HEK293 (cell line): ENCODE data around the gene AFG1L.

Source experiments
- HOXC10 ChIP-seq: sonication (generic); formaldehyde crosslinking; IDR thresholded peaks from 2 replicates; pipeline ENCODE4 v1.8.1; 2023; ENCODE audit warnings: mild to moderate bottlenecking, missing genetic modification reagents
- KLF9 ChIP-seq: fragments of 450-650 bp; formaldehyde crosslinking; IDR thresholded peaks from 2 replicates; pipeline ENCODE4 v1.5.1; 2016; ENCODE audit warnings: missing biosample characterization, missing genetic modification characterization, low read depth
- OSR2 ChIP-seq: fragments of 450-650 bp; formaldehyde crosslinking; IDR thresholded peaks from 2 replicates; pipeline ENCODE4 v1.5.1; 2016; ENCODE audit warnings: missing biosample characterization, missing genetic modification characterization
- SP7 ChIP-seq: fragments of 450-650 bp; formaldehyde crosslinking; IDR thresholded peaks from 2 replicates; pipeline ENCODE4 v1.5.1; 2016; ENCODE audit warnings: missing biosample characterization, missing genetic modification characterization
- TSHZ1 ChIP-seq: fragments of 450-650 bp; formaldehyde crosslinking; IDR thresholded peaks from 2 replicates; pipeline ENCODE4 v1.5.1; 2016; ENCODE audit warnings: missing biosample characterization, missing genetic modification characterization, borderline replicate concordance
- ZBTB11 ChIP-seq: fragments of 450-650 bp; formaldehyde crosslinking; conservative IDR thresholded peaks from 2 replicates; pipeline ENCODE4 v1.5.1; 2016; ENCODE audit warnings: low read depth, missing biosample characterization, missing genetic modification characterization
- ZEB2 ChIP-seq: fragments of 450-650 bp; formaldehyde crosslinking; IDR thresholded peaks from 2 replicates; pipeline ENCODE4 v1.5.1; 2016; ENCODE audit warnings: missing biosample characterization, missing genetic modification characterization
- ZIC2 ChIP-seq: fragments of 450-650 bp; formaldehyde crosslinking; IDR thresholded peaks from 2 replicates; pipeline ENCODE4 v1.5.1; 2016; ENCODE audit warnings: missing biosample characterization, missing genetic modification characterization
- ZNF146 ChIP-seq: fragments of 450-650 bp; formaldehyde crosslinking; IDR thresholded peaks from 2 replicates; pipeline ENCODE4 v1.5.1; 2016; ENCODE audit warnings: missing biosample characterization, missing genetic modification characterization
- ZNF157 ChIP-seq: fragments of 450-650 bp; formaldehyde crosslinking; IDR thresholded peaks from 2 replicates; pipeline ENCODE4 v1.5.1; 2016; ENCODE audit warnings: missing biosample characterization, missing genetic modification characterization
- ZNF184 ChIP-seq: fragments of 450-650 bp; IDR thresholded peaks from 2 replicates; pipeline ENCODE4 v1.5.1; 2018; ENCODE audit warnings: missing biosample characterization, mild to moderate bottlenecking, missing genetic modification characterization
- ZNF2 ChIP-seq: fragments of 450-650 bp; formaldehyde crosslinking; IDR thresholded peaks from 2 replicates; pipeline ENCODE4 v1.5.1; 2016; ENCODE audit warnings: missing biosample characterization, missing genetic modification characterization
- ZNF530 ChIP-seq: fragments of 450-650 bp; formaldehyde crosslinking; IDR thresholded peaks from 2 replicates; pipeline ENCODE4 v1.5.1; 2016; ENCODE audit warnings: low read depth, missing biosample characterization, missing genetic modification characterization
- ZNF596 ChIP-seq: fragments of 450-650 bp; IDR thresholded peaks from 2 replicates; pipeline ENCODE4 v1.5.0; 2018; ENCODE audit warnings: missing biosample characterization, mild to moderate bottlenecking, missing genetic modification characterization, moderate library complexity
- ZNF623 ChIP-seq: fragments of 450-650 bp; formaldehyde crosslinking; IDR thresholded peaks from 2 replicates; pipeline ENCODE4 v1.5.1; 2016; ENCODE audit warnings: missing biosample characterization, missing genetic modification characterization
- ZNF624 ChIP-seq: fragments of 450-650 bp; formaldehyde crosslinking; IDR thresholded peaks from 2 replicates; pipeline ENCODE4 v1.5.1; 2017; ENCODE audit warnings: missing biosample characterization, missing genetic modification characterization
- ZNF768 ChIP-seq: fragments of 450-650 bp; formaldehyde crosslinking; IDR thresholded peaks from 2 replicates; pipeline ENCODE4 v1.5.1; 2018; ENCODE audit warnings: missing biosample characterization, mild to moderate bottlenecking, missing genetic modification characterization
- ZNF776 ChIP-seq: fragments of 450-650 bp; formaldehyde crosslinking; IDR thresholded peaks from 2 replicates; pipeline ENCODE4 v1.5.0; 2017; ENCODE audit warnings: missing biosample characterization, missing genetic modification characterization, borderline replicate concordance
- ZNF843 ChIP-seq: fragments of 450-650 bp; formaldehyde crosslinking; IDR thresholded peaks from 2 replicates; pipeline ENCODE4 v1.5.1; 2016; ENCODE audit warnings: missing biosample characterization, missing genetic modification characterization
- ZSCAN5A ChIP-seq: fragments of 450-650 bp; formaldehyde crosslinking; IDR thresholded peaks from 2 replicates; pipeline ENCODE4 v1.5.1; 2016; ENCODE audit warnings: missing biosample characterization, missing genetic modification characterization
- TF ChIP-seq, protein P1 (sequence below): fragments of 450-650 bp; formaldehyde crosslinking; IDR thresholded peaks from 2 replicates; pipeline ENCODE4 v1.5.1; 2016; ENCODE audit warnings: missing biosample characterization, missing genetic modification characterization
- TF ChIP-seq, protein P2 (sequence below): fragments of 450-650 bp; IDR thresholded peaks from 2 replicates; pipeline ENCODE4 v1.5.1; 2018; ENCODE audit warnings: missing biosample characterization, missing genetic modification characterization
- TF ChIP-seq, protein P3 (sequence below): fragments of 450-650 bp; formaldehyde crosslinking; IDR thresholded peaks from 2 replicates; pipeline ENCODE4 v1.5.1; 2016; ENCODE audit warnings: missing biosample characterization, missing genetic modification characterization
- TF ChIP-seq, protein P4 (sequence below): fragments of 450-650 bp; formaldehyde crosslinking; IDR thresholded peaks from 2 replicates; pipeline ENCODE4 v1.5.1; 2016; ENCODE audit warnings: missing biosample characterization, missing genetic modification characterization, low read depth

Gene AFG1L

DNA sequence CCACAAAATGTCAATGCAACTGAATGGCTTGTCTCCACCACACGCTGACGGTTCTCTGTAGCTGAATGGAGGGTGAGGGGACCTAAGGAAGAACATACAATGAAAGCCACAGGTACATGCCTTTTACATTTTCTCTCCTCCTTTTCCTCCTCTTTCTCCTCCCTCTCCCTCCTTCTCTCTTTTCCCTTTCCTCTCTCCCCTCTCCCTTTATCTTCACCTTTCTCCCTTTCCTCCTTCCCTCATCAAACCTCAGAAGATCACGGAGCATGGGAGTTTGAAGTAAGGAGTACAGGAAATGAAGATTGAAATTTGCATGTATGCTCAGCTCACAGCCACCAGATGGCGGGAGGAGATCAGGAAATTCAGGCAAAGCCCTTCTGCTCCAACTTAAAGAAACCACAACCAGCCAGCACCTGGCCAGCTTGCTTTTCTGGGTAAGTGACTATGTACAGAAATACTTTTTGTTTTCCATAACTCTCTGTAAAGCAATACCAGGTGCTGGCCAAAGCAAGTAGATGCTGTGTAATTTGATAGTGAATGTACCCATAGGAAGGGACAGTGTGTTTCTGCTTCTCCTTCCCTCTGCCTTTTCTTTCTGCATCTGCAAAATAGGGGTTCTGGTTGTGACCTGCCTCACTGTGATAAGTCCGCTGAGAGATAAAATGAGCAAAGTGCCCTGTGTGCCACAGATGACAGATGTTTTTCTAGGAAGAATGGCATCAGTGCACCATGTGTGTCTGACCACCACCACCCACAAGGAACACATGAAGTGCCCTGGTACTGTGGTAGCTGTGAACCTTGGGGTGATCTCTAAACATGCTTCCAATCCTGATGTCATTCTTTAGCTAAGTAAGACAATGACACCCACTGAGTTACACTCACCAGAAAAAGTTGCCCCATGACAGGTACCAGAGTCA is 247.2 kb downstream of the AFG1L start (continued):
- TF ChIP-seq TSHZ1 (no peak), ZNF843 (tag by site-specific recombination) (no peak), ZNF146 (tag by site-specific recombination) (no peak), ZBTB11 (no peak), ZNF623 (no peak), KLF9 (tag by site-specific recombination) (no peak), ZNF624 (tag by site-specific recombination) (no peak), SP7 (tag by site-specific recombination) (peak; percentile 55), ZNF530 (tag by site-specific recombination) (no peak), ZIC2 (tag by site-specific recombination) (no peak), HOXC10 (CRISPR knock-in tag) (no peak), ZSCAN5A (no peak), ZEB2 (peak; percentile 40; the same call in 1 of the 2 replicates), ZNF157 (tag by site-specific recombination) (no peak), ZNF776 (tag by site-specific recombination) (no peak), ZNF768 (no peak), ZNF184 (tag by site-specific recombination) (no peak), ZNF596 (tag by site-specific recombination) (no peak), ZNF2 (tag by site-specific recombination) (peak; percentile 87), OSR2 (tag by site-specific recombination) (no peak)
- TF ChIP-seq, protein P1, sequence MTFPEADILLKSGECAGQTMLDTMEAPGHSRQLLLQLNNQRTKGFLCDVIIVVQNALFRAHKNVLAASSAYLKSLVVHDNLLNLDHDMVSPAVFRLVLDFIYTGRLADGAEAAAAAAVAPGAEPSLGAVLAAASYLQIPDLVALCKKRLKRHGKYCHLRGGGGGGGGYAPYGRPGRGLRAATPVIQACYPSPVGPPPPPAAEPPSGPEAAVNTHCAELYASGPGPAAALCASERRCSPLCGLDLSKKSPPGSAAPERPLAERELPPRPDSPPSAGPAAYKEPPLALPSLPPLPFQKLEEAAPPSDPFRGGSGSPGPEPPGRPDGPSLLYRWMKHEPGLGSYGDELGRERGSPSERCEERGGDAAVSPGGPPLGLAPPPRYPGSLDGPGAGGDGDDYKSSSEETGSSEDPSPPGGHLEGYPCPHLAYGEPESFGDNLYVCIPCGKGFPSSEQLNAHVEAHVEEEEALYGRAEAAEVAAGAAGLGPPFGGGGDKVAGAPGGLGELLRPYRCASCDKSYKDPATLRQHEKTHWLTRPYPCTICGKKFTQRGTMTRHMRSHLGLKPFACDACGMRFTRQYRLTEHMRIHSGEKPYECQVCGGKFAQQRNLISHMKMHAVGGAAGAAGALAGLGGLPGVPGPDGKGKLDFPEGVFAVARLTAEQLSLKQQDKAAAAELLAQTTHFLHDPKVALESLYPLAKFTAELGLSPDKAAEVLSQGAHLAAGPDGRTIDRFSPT (tag by site-specific recombination), result no peak
- TF ChIP-seq, protein P2, sequence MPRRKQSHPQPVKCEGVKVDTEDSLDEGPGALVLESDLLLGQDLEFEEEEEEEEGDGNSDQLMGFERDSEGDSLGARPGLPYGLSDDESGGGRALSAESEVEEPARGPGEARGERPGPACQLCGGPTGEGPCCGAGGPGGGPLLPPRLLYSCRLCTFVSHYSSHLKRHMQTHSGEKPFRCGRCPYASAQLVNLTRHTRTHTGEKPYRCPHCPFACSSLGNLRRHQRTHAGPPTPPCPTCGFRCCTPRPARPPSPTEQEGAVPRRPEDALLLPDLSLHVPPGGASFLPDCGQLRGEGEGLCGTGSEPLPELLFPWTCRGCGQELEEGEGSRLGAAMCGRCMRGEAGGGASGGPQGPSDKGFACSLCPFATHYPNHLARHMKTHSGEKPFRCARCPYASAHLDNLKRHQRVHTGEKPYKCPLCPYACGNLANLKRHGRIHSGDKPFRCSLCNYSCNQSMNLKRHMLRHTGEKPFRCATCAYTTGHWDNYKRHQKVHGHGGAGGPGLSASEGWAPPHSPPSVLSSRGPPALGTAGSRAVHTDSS (tag by site-specific recombination), result no peak
- TF ChIP-seq, protein P3, sequence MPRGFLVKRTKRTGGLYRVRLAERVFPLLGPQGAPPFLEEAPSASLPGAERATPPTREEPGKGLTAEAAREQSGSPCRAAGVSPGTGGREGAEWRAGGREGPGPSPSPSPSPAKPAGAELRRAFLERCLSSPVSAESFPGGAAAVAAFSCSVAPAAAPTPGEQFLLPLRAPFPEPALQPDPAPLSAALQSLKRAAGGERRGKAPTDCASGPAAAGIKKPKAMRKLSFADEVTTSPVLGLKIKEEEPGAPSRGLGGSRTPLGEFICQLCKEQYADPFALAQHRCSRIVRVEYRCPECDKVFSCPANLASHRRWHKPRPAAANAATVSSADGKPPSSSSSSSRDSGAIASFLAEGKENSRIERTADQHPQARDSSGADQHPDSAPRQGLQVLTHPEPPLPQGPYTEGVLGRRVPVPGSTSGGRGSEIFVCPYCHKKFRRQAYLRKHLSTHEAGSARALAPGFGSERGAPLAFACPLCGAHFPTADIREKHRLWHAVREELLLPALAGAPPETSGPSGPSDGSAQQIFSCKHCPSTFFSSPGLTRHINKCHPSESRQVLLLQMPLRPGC (tag by site-specific recombination), result no peak
- TF ChIP-seq, protein P4, sequence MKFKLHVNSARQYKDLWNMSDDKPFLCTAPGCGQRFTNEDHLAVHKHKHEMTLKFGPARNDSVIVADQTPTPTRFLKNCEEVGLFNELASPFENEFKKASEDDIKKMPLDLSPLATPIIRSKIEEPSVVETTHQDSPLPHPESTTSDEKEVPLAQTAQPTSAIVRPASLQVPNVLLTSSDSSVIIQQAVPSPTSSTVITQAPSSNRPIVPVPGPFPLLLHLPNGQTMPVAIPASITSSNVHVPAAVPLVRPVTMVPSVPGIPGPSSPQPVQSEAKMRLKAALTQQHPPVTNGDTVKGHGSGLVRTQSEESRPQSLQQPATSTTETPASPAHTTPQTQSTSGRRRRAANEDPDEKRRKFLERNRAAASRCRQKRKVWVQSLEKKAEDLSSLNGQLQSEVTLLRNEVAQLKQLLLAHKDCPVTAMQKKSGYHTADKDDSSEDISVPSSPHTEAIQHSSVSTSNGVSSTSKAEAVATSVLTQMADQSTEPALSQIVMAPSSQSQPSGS, result no peak
